Tibial nerve (tissue), 4 donors: Measurements from ENCODE around the gene RAB12.

ENCODE experiments used
- EP300 ChIP-seq, 2 donors: sonication (generic); formaldehyde crosslinking; IDR thresholded peaks; one replicate each; pipeline ENCODE4 v1.6.1; 2017; ENCODE audit warnings: antibody characterized with exemption in 2 of 2, mild to moderate bottlenecking in 1 of 2
- POLR2A ChIP-seq, 2 donors: fragments of 450-650 bp; IDR thresholded peaks; one replicate each; pipeline ENCODE4 v1.6.1; 2017; ENCODE audit warnings: antibody characterized with exemption in 2 of 2, mild to moderate bottlenecking in 2 of 2, moderate library complexity in 2 of 2
- TF ChIP-seq, protein P1 (sequence below), 5 experiments: fragments of 200-600 bp in 3 of 5; fragments of 450-650 bp in 2 of 5; sonication (generic) in 3 of 5; IDR thresholded peaks; one replicate each; pipeline ENCODE4 v1.5.1; 2016 to 2019; ENCODE audit warnings: antibody characterized with exemption in 5 of 5, mild to moderate bottlenecking in 3 of 5, moderate library complexity in 2 of 5

DNA sequence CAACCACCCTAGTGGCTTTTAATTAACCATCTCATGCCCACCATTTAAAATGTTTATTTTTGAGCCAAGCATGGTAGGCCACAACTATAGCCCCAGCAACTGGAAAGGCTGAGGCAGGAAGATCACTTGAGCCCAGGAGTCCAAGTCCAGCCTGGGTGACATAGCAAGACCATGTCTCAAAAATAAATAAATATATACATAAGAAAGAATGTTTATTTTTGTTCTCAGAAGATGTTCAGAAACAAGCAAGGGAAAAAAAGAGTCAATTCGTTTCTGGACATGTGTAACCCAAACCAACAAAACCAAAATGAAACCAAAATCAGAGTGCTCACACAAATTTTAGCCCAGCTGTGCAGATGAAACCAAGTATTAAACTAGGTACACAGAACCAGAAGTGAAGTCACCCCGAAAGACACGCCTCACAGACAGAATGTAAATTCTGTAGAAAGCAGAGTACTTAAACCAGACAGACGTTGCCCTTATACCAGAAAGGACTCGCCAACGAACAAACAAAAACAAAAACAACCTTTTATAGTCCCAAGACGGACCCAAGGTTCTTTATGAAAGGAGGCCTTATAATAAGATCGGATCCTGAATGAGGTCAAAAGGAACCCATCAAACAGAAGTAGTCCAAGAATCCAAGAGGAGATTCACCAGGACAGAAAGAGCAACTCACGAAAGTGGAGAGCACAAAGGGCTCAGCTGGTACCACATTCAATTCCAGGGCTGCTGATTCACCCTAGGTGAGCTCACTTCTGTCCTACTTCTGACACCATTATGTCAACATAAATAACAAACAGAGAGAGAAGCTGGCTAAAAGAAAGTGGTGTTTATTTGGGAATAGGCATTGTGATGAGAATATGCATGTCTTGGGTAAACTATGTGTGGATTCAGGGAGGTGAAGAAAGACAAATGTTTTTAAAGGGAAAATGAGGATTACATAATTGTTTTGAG, 64.3 kb downstream of the RAB12 start:
- TF ChIP-seq, protein P1, sequence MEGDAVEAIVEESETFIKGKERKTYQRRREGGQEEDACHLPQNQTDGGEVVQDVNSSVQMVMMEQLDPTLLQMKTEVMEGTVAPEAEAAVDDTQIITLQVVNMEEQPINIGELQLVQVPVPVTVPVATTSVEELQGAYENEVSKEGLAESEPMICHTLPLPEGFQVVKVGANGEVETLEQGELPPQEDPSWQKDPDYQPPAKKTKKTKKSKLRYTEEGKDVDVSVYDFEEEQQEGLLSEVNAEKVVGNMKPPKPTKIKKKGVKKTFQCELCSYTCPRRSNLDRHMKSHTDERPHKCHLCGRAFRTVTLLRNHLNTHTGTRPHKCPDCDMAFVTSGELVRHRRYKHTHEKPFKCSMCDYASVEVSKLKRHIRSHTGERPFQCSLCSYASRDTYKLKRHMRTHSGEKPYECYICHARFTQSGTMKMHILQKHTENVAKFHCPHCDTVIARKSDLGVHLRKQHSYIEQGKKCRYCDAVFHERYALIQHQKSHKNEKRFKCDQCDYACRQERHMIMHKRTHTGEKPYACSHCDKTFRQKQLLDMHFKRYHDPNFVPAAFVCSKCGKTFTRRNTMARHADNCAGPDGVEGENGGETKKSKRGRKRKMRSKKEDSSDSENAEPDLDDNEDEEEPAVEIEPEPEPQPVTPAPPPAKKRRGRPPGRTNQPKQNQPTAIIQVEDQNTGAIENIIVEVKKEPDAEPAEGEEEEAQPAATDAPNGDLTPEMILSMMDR (IDR thresholded peaks at IDR 0.05): no peak
- TF ChIP-seq EP300 (IDR thresholded peaks at IDR 0.05): no peak
- no peak for TF ChIP-seq POLR2A (IDR thresholded peaks at IDR 0.05)
